ENCODE measurements around the gene TMEM126A. TPM values are rescaled to one million over a fixed set of nuclear protein-coding genes. Genes with fewer than 3 reads are reported as not detected.

Gene TMEM126A
- total RNA-seq, 2 donors from 2014 or later, result 8.9 to 25.7 TPM

DNA sequence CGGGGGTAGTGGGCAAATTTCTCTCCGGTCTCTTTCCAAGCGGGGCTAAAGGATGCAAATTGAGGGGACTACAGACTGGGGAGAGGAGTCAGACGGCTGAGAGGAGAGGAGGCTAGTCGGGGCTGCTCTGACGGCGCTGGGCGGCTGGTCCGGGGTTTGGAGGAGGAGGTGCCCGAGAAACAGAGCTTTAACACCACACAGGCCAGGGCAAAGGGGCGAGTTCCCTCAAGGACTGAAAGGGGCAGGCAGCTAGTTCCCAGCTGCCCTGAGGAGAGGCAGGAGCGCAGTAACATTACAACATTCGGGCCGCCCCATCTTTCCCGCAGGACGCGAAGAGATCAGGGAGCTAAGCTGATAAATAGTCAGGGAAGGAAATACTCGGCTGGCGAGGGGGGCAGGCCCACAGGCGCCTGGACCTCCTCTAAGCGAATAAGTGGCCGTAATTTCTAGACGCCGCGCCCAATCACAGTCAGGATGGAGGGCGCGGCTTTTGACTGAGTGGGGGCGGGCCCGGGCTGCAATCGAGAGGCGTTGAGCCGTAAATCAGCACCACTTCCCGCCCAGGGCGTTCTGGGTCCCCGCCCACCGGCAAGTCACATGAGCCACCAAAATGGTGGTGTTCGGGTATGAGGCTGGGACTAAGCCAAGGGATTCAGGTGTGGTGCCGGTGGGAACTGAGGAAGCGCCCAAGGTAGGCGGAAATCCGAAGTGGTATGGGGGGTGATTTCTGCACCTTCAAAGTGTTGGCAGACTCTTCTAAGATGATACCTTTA is 19.6 kb upstream of the TMEM126A start, which contains the start of gene TMEM126B:
Gene TMEM126B (plus strand): TSS at position 596 of the 773 bp plus-strand sequence. CDS start 15 bp downstream, at position 611.
- intact Hi-C loops (cut with DNase I), result no loop called here
- Histone ChIP-seq H3K36me3 (replicated peaks in 1 of 2; ENCODE audit: insufficient read depth in 1 of 2, low read depth in 2 of 2) (no peaks in the 10 kb centered on the region), H3K4me3 (peak within 1 kb of the TSS; percentile 64 to 73), H3K4me1 (peaks cover 27% of the 10 kb centered on the region), H3K27me3 (no peaks in the 10 kb centered on the region), H3K9me3 (no peaks in the 10 kb centered on the region), H3K27ac (peak within 1 kb of the TSS; percentile 83 to 89 (median 86))
- peak; percentile 99 for ATAC-seq
- 0% methylated on average over 38 to 41 of the region's 41 CpGs for WGBS, 2 donors
- DNase-seq, result peak; percentile 97 to 99 (median 98)
- peak; percentile 69 to 94 (median 92) for TF ChIP-seq POLR2A (IDR thresholded peaks at IDR 0.05)
- TF ChIP-seq, protein P1, sequence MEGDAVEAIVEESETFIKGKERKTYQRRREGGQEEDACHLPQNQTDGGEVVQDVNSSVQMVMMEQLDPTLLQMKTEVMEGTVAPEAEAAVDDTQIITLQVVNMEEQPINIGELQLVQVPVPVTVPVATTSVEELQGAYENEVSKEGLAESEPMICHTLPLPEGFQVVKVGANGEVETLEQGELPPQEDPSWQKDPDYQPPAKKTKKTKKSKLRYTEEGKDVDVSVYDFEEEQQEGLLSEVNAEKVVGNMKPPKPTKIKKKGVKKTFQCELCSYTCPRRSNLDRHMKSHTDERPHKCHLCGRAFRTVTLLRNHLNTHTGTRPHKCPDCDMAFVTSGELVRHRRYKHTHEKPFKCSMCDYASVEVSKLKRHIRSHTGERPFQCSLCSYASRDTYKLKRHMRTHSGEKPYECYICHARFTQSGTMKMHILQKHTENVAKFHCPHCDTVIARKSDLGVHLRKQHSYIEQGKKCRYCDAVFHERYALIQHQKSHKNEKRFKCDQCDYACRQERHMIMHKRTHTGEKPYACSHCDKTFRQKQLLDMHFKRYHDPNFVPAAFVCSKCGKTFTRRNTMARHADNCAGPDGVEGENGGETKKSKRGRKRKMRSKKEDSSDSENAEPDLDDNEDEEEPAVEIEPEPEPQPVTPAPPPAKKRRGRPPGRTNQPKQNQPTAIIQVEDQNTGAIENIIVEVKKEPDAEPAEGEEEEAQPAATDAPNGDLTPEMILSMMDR (IDR thresholded peaks at IDR 0.05), result no peak

DNA sequence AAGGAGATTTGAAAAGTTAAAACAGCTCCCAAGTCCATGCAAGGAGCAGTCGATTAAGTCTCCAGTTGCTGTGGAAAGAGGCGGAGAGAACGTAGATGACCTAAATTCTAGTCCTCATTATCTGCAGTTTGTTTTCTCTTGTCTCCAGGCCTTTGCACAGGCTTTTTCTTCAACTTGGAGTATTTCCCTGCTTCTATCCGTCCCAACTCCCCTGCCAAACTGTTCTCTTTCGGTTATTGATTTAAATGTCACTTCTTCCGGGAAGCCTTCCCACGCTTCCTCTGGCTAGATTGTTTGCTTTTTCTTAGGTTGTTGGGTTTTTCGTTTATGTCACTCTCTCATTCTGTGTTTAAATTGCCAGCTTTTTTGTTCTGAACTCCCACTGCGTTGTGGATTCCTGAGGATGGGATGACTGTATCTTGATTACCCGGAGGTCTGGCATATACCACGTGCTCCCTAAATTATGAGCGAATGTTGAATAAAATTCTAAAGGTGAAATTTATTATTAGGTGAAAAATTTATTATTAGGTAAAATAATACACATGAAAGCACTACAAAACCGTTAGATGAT is 18.9 kb upstream of the TMEM126A start:
- intact Hi-C loops (cut with DNase I), result no loop called here
- ATAC-seq (peak; percentile 5), DNase-seq (peak in 1 of 4 donors; percentile 19)
- Histone ChIP-seq H3K27ac (peak overlapping the region; percentile 72 to 89 (median 80)), H3K4me1 (peaks cover 27% of the 10 kb centered on the region), H3K27me3 (no peaks in the 10 kb centered on the region), H3K9me3 (no peaks in the 10 kb centered on the region), H3K4me3 (peak overlapping the region; percentile 39 to 73), H3K36me3 (replicated peaks in 1 of 2; ENCODE audit: insufficient read depth in 1 of 2, low read depth in 2 of 2) (no peaks in the 10 kb centered on the region)
- TF ChIP-seq, protein P1 (IDR thresholded peaks at IDR 0.05), result no peak
- TF ChIP-seq POLR2A (IDR thresholded peaks at IDR 0.05), result no peak
- 1 to 2% methylated on average over 13 of the region's 13 CpGs for WGBS, 2 donors

DNA sequence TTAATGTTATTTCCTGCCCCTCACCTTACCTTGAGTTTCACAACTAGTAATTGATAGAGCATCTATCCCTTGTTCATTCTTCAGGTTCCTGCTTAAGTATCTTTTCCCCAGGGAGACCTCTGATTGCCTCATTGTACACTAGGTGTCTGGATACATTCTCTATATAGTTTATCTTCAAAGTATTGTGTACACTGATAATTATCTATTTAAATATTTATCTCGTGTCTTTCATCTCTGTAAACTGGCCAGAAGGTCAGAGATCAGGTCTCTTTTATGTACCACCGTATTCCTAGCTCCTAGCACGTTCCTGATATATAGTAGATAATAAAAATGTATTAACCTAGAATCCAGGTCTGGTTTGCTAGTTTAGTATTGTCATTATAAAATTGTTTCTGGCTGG is 13.0 kb upstream of the TMEM126A start:
- WGBS, 2 donors, result 49 to 53% methylated on average over 3 of the region's 3 CpGs
- intact Hi-C loops (cut with DNase I), result no loop called here
- H3K36me3 ChIP-seq (replicated peaks in 1 of 2; ENCODE audit: insufficient read depth in 1 of 2, low read depth in 2 of 2), result peaks cover 0 to 11% of the 10 kb centered on the region in 2 donors
- TF ChIP-seq, protein P1 (IDR thresholded peaks at IDR 0.05), result no peak
- no peak for TF ChIP-seq POLR2A (IDR thresholded peaks at IDR 0.05)
- H3K27me3 ChIP-seq, result no peaks in the 10 kb centered on the region
- H3K9me3 ChIP-seq, result no peaks in the 10 kb centered on the region
- ATAC-seq (no peak), DNase-seq (no peak)
- peaks cover 7% of the 10 kb centered on the region for H3K4me1 ChIP-seq
- no peak overlapping the region for H3K4me3 ChIP-seq
- no peak overlapping the region for H3K27ac ChIP-seq

DNA sequence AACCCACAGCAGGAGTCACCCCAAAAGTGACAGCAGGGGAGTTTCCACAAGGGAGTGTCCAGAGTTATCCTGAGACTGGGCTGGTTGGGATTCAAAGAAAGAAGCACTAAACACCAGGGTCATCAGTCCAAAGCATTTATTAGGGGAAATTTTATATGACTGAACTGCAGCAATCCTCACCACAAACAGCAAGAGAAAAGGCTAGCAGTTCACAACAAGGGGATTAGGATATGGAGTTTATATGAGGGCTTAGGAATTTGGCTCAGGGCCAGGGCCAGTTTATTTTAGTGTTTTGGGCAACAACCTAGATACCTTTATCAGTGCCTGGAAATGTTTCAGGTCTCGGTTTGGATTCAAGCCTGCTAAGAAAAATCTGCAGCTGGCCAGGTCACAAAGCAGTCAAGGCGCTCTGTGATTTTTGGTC is 4.6 kb upstream of the TMEM126A start:
- no peaks in the 10 kb centered on the region for H3K36me3 ChIP-seq (replicated peaks in 1 of 2; ENCODE audit: insufficient read depth in 1 of 2, low read depth in 2 of 2)
- H3K4me1 ChIP-seq, result peaks cover 12% of the 10 kb centered on the region
- peak; percentile 39 to 58 (median 48) for DNase-seq
- no peaks in the 10 kb centered on the region for H3K27me3 ChIP-seq
- intact Hi-C loops (cut with DNase I), result no loop called here
- TF ChIP-seq, protein P1 (IDR thresholded peaks at IDR 0.05), result no peak
- TF ChIP-seq POLR2A (IDR thresholded peaks at IDR 0.05), result no peak
- H3K9me3 ChIP-seq, result no peaks in the 10 kb centered on the region
- no peak overlapping the region for H3K27ac ChIP-seq
- no peak overlapping the region for H3K4me3 ChIP-seq
- 12 to 18% methylated on average over 2 of the region's 2 CpGs for WGBS, 2 donors
- ATAC-seq, result no peak

All from body of pancreas (tissue), 4 donors.